ENCODE results near the gene KDM4B. TPM values are rescaled to one million over a fixed set of nuclear protein-coding genes. Genes with fewer than 3 reads are reported as not detected.

KDM4B gene
- total RNA-seq, 4 donors from 2014 or later = 29.2 to 43.8 (median 38.7) TPM

GRCh38 chr19:5016268-5016667 lies 47.4 kb downstream of the KDM4B start:
- Histone ChIP-seq H3K4me1 (peaks cover 0 to 44% (median 0%) of the 10 kb centered on the region in 3 donors), H3K4me3 (no peak overlapping the region), H3K9me3 (no peaks in the 10 kb centered on the region), H3K36me3 (peaks cover 0 to 38% of the 10 kb centered on the region in 2 donors), H3K27me3 (no peaks in the 10 kb centered on the region), H3K27ac (no peak overlapping the region)
- WGBS, 2 donors (ENCODE audit: low coverage in 1 of 2) = 100% methylated on average over 3 of the region's 16 CpGs; no CpG with 5 or more reads in 1 of the 2 donors
- TF ChIP-seq POLR2AphosphoS5 (IDR thresholded peaks at IDR 0.05) (no peak), POLR2A (IDR thresholded peaks at IDR 0.05) (no peak), EP300 (IDR thresholded peaks at IDR 0.05) (no peak)
- TF ChIP-seq, protein P1, sequence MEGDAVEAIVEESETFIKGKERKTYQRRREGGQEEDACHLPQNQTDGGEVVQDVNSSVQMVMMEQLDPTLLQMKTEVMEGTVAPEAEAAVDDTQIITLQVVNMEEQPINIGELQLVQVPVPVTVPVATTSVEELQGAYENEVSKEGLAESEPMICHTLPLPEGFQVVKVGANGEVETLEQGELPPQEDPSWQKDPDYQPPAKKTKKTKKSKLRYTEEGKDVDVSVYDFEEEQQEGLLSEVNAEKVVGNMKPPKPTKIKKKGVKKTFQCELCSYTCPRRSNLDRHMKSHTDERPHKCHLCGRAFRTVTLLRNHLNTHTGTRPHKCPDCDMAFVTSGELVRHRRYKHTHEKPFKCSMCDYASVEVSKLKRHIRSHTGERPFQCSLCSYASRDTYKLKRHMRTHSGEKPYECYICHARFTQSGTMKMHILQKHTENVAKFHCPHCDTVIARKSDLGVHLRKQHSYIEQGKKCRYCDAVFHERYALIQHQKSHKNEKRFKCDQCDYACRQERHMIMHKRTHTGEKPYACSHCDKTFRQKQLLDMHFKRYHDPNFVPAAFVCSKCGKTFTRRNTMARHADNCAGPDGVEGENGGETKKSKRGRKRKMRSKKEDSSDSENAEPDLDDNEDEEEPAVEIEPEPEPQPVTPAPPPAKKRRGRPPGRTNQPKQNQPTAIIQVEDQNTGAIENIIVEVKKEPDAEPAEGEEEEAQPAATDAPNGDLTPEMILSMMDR (IDR thresholded peaks at IDR 0.05) = no peak
- ATAC-seq = no peak

DNA sequence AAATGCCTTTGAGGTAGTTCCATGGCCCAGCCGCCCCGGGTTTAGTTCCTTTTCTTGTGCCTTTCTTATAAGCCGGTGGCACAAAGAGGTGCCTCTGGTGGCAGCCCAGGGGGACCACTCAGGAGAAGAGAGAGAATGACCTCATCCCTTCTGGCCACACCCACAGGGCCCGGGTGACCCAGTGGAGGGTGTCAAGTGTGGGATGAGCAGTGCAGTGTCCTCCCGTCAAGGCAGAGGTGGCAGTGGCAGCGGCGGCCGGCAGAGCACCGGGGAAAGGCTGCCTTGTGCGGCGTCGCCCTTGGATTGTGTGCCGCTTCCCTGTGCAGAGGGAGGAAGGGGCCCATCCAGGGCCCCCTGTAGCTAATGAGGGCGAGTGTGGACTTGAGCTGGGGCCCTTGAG lies 47.9 kb downstream of the KDM4B start:
- H3K36me3 ChIP-seq = peaks cover 0 to 38% of the 10 kb centered on the region in 2 donors
- WGBS, 2 donors (ENCODE audit: low coverage in 1 of 2) = no CpG with 5 or more reads among the region's 14 CpGs
- H3K27me3 ChIP-seq = no peaks in the 10 kb centered on the region
- H3K9me3 ChIP-seq = no peaks in the 10 kb centered on the region
- no peak for TF ChIP-seq POLR2AphosphoS5 (IDR thresholded peaks at IDR 0.05)
- no peak for TF ChIP-seq POLR2A (IDR thresholded peaks at IDR 0.05)
- TF ChIP-seq, protein P1 (IDR thresholded peaks at IDR 0.05) = no peak
- TF ChIP-seq EP300 (IDR thresholded peaks at IDR 0.05) = no peak
- H3K27ac ChIP-seq = no peak overlapping the region
- H3K4me3 ChIP-seq = no peak overlapping the region
- peaks cover 0 to 42% (median 0%) of the 10 kb centered on the region in 3 donors for H3K4me1 ChIP-seq
- no peak for ATAC-seq

DNA sequence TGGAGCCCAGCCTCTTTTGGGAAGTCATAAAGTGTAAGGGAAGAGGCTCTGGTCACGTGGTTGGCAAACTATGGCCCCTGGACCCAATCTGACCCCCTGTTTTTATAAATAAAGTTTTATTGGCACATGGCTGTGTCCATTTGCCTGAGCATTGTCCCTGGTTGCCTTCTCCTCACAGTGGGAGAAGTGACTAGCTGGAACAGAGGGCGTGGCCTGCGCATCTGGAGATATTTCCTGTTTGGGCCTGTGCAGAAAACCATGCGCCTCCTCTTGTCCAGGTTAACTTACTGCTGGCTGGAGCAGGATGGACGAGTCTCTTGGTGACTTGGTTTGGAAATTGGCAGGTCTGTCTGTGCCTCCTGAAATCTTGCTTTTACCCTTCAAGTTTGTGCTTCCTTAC lies 48.3 kb downstream of the KDM4B start:
- Histone ChIP-seq H3K27ac (no peak overlapping the region), H3K4me1 (peaks cover 0 to 42% (median 0%) of the 10 kb centered on the region in 3 donors), H3K4me3 (no peak overlapping the region), H3K36me3 (peaks cover 0 to 38% of the 10 kb centered on the region in 2 donors), H3K9me3 (no peaks in the 10 kb centered on the region), H3K27me3 (no peaks in the 10 kb centered on the region)
- TF ChIP-seq EP300 (IDR thresholded peaks at IDR 0.05) (no peak), POLR2AphosphoS5 (IDR thresholded peaks at IDR 0.05) (no peak), POLR2A (IDR thresholded peaks at IDR 0.05) (no peak)
- TF ChIP-seq, protein P1 (IDR thresholded peaks at IDR 0.05) = no peak
- ATAC-seq = no peak
- WGBS, 2 donors (ENCODE audit: low coverage in 1 of 2) = 71 to 87% methylated on average over 1 to 4 of the region's 5 CpGs

DNA sequence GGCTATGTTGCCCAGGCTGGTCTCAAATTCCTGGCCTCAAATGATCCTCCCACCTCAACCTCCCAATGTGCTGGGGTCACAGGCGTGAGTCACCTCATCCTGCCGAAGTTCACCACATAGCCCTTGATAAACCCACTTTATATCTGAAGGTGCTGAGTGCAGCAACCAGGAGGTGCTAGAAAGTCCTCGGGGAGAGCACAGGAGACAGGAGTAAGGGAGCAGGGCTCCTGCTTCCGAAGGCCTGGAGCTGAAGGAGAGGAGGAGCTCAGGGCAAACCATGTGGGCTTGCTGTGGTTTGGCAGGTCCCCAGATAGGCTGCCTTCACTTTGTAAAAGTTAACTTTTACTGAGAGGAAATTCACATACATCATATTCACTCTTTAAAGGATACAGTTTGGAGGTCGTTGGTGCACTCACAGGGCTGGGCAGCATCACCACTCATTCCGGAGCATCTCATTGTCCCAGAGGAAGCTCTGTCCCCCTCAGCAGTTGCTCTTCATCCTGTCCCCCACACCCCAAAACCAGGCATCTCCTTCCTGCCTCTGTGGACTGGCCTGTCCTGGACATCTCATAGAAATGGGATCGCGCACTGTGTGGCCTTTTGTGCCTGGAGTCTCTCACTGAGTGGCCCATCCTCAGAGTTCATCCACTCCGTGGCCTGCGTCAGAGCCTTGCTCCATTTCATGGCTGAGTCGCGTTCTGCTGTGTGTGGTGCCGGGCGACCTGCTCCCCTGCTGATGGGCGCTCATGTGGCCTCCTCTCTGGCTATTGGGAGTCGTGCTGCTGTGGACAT lies 49.5 kb downstream of the KDM4B start:
- WGBS, 2 donors (ENCODE audit: low coverage in 1 of 2) = 72 to 79% methylated on average over 5 to 6 of the region's 16 CpGs
- Histone ChIP-seq H3K4me1 (peaks cover 0 to 42% (median 3%) of the 10 kb centered on the region in 3 donors), H3K36me3 (peaks cover 0 to 38% of the 10 kb centered on the region in 2 donors), H3K9me3 (no peaks in the 10 kb centered on the region), H3K27ac (no peak overlapping the region), H3K4me3 (no peak overlapping the region), H3K27me3 (no peaks in the 10 kb centered on the region)
- no peak for ATAC-seq
- TF ChIP-seq POLR2AphosphoS5 (IDR thresholded peaks at IDR 0.05) = no peak
- no peak for TF ChIP-seq EP300 (IDR thresholded peaks at IDR 0.05)
- TF ChIP-seq POLR2A (IDR thresholded peaks at IDR 0.05) = no peak
- TF ChIP-seq, protein P1 (IDR thresholded peaks at IDR 0.05) = no peak

DNA sequence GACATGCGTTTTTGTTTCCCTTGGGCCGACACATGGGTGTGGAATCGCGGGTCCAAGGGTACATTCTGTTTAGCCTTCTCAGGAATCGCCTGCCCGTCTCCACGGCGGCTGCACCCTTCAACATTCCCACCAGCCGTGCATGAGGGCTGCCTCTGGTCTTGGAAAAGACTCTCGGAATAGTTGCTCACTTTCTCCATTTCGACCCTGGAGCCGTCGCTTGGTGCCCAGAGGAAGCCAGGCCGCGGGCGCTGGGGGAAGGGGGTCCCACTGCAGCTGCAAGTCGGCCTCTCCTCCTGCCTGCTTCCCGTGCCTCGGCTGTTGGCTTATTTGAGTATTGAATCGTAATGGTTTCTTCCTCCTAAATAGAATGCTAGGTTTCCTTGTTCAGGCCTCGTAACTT lies 51.5 kb downstream of the KDM4B start:
- Histone ChIP-seq H3K27ac (no peak overlapping the region), H3K27me3 (no peaks in the 10 kb centered on the region), H3K4me1 (peaks cover 0 to 54% (median 11%) of the 10 kb centered on the region in 3 donors), H3K4me3 (no peak overlapping the region), H3K36me3 (peaks cover 0 to 38% of the 10 kb centered on the region in 2 donors), H3K9me3 (no peaks in the 10 kb centered on the region)
- no peak for TF ChIP-seq POLR2A (IDR thresholded peaks at IDR 0.05)
- TF ChIP-seq, protein P1 (IDR thresholded peaks at IDR 0.05) = no peak
- TF ChIP-seq EP300 (IDR thresholded peaks at IDR 0.05) = no peak
- no peak for TF ChIP-seq POLR2AphosphoS5 (IDR thresholded peaks at IDR 0.05)
- WGBS, 2 donors (ENCODE audit: low coverage in 1 of 2) = 70 to 83% methylated on average over 2 to 5 of the region's 21 CpGs
- ATAC-seq = no peak

Measured in gastroesophageal sphincter (tissue), 4 donors.